ENCODE results near the gene POLR1C.

DNA sequence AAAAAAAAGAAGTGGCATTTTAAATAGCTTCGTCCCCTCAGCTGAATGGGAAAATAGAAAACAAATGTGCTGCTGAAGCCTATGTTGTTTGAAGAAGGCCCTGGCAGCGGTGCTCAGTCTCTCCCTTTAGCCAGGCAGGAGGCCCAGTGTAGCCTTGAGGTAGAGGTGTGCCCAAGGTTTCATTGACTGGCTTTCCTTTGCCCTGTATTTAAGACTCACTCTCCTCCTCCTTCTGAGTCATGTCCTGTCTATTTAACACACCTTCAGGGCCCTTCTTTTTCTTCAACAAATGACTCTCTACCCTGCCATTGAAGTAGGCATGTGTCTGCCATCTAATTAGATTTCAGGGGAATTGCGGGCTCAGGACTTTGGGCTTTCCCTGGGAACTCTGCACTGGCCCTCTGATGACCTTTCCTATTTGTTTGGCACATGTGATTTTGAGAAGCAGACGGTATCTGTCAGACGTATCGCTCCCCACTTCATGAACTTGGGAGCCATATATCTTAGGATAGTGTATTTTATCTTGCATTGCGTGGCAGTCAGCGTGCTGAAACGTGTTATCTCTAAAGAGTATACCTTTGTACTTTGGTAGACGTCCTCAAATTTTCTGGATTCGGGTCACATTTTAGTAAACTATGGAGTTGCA is 35.2 kb upstream of the POLR1C start:
- TF ChIP-seq, protein P1, sequence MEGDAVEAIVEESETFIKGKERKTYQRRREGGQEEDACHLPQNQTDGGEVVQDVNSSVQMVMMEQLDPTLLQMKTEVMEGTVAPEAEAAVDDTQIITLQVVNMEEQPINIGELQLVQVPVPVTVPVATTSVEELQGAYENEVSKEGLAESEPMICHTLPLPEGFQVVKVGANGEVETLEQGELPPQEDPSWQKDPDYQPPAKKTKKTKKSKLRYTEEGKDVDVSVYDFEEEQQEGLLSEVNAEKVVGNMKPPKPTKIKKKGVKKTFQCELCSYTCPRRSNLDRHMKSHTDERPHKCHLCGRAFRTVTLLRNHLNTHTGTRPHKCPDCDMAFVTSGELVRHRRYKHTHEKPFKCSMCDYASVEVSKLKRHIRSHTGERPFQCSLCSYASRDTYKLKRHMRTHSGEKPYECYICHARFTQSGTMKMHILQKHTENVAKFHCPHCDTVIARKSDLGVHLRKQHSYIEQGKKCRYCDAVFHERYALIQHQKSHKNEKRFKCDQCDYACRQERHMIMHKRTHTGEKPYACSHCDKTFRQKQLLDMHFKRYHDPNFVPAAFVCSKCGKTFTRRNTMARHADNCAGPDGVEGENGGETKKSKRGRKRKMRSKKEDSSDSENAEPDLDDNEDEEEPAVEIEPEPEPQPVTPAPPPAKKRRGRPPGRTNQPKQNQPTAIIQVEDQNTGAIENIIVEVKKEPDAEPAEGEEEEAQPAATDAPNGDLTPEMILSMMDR (IDR thresholded peaks at IDR 0.05): no peak
- TF ChIP-seq POLR2A (IDR thresholded peaks at IDR 0.05): no peak
- no peak for TF ChIP-seq POLR2AphosphoS5 (IDR thresholded peaks at IDR 0.05)

Data from gastroesophageal sphincter (tissue), 3 donors.